Endodermal cell (in vitro differentiated cells): ENCODE data around the gene SON. TPM values are rescaled to one million over a fixed set of nuclear protein-coding genes. Genes with fewer than 3 reads are reported as not detected.

Experiments used
- DNase-seq: peaks from one replicate; pipeline ENCODE4 v3.0.0-alpha.2; 2017
- H3K27ac ChIP-seq: 2 replicates; pipeline ENCODE4 v1.5.1; 2013; ENCODE audit warnings: mild to moderate bottlenecking, low read depth, low read length, moderate library complexity
- H3K27me3 ChIP-seq: 2 replicates; pipeline ENCODE4 v1.6.1; 2013; ENCODE audit warnings: mild to moderate bottlenecking, low read length, moderate library complexity; ENCODE audit not compliant: insufficient read depth, control insufficient read depth, poor library complexity, severe bottlenecking
- H3K36me3 ChIP-seq: 2 replicates; pipeline ENCODE4 v1.7.0; 2013; ENCODE audit warnings: mild to moderate bottlenecking, low read length, moderate library complexity; ENCODE audit not compliant: control insufficient read depth, insufficient read depth
- H3K4me1 ChIP-seq: one replicate; pipeline ENCODE4 v1.7.0; 2013; ENCODE audit warnings: low read length; ENCODE audit not compliant: control insufficient read depth, insufficient read depth
- H3K4me3 ChIP-seq: 2 replicates; pipeline ENCODE4 v1.5.1; 2013; ENCODE audit warnings: mild to moderate bottlenecking, low read length, moderate library complexity
- H3K9ac ChIP-seq: 2 replicates; pipeline ENCODE4 v1.6.1; 2013; ENCODE audit warnings: mild to moderate bottlenecking, low read length, moderate library complexity; ENCODE audit not compliant: poor library complexity, severe bottlenecking; ENCODE audit errors: extremely low read depth
- H3K9me3 ChIP-seq: 2 replicates; pipeline ENCODE4 v1.6.1; 2013; ENCODE audit warnings: mild to moderate bottlenecking, low read length, moderate library complexity; ENCODE audit not compliant: control insufficient read depth
- H3K27ac Mint-ChIP-seq: 2 replicates; pipeline ENCODE4 v1.8.0; 2020; ENCODE audit warnings: mixed read lengths
- H3K27me3 Mint-ChIP-seq: 2 replicates; pipeline ENCODE4 v1.8.0; 2021; ENCODE audit warnings: mild to moderate bottlenecking, mixed read lengths; ENCODE audit not compliant: insufficient read depth
- H3K36me3 Mint-ChIP-seq: 2 replicates; pipeline ENCODE4 v1.8.0; 2020; ENCODE audit warnings: low read depth, mixed read lengths
- H3K4me1 Mint-ChIP-seq: 2 replicates; pipeline ENCODE4 v1.8.0; 2020; ENCODE audit warnings: mixed read lengths
- H3K4me3 Mint-ChIP-seq: 2 replicates; pipeline ENCODE4 v1.8.0; 2020; ENCODE audit warnings: mild to moderate bottlenecking, moderate library complexity, mixed read lengths
- H3K9me3 Mint-ChIP-seq: 2 replicates; pipeline ENCODE4 v1.8.0; 2020; ENCODE audit warnings: mild to moderate bottlenecking, mixed read lengths
- WGBS, 2 experiments: methylation state at CpG; one replicate each; pipeline versions ENCODE4 v1.1.5 to v1.1.7; 2013; ENCODE audit warnings: missing lambda C conversion rate in 2 of 2, mixed read lengths in 1 of 2; ENCODE audit not compliant: insufficient coverage in 1 of 2, insufficient read length in 1 of 2; 5-methylcytosine and 5-hydroxymethylcytosine counted together
- total RNA-seq, 2 donors: library from RNA; stranded (reverse); fragmentation: NEBNext Ultra II Directional in 1 of 2; extraction: Animal tissue kit (Norgen Biotek cat#: 25700) in 1 of 2; gene quantifications; 2 replicates in 1 of 2; 3 replicates in 1 of 2; pipeline ENCODE4 v1.2.1, GENCODE V29; 2021
- TF ChIP-seq, protein P1 (sequence below): fragments of 200-600 bp; sonication (generic); conservative IDR thresholded peaks from 2 replicates; pipeline ENCODE4 v1.5.0; 2021; ENCODE audit warnings: antibody characterized with exemption, mild to moderate bottlenecking

The SON gene
- total RNA-seq, 2 donors from 2014 or later: 283 to 337 TPM

DNA sequence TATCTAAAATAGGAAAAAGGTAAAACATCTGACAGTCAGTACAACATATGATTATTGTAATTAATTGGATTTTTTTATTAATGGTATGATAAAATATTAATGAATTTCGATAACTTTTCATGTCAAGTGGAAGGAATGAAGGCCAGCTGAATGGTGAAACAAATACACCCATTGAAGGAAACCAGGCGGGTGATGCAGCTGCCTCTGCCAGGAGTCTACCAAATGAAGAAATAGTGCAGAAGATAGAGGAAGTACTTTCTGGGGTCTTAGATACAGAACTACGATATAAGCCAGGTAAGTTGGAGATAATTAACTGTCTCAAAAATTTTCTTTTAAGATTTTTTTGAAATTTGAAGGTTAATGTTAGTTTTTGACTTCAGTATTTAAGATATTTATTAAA is 3.2 kb downstream of the SON start:
- H3K9ac ChIP-seq: no peak overlapping the region
- Mint-ChIP-seq H3K36me3 (peaks cover 46% of the 10 kb centered on the region), H3K27me3 (no peaks in the 10 kb centered on the region), H3K9me3 (no peaks in the 10 kb centered on the region), H3K4me3 (no peak overlapping the region), H3K4me1 (peaks cover 3% of the 10 kb centered on the region), H3K27ac (no peak overlapping the region)
- peaks cover 53% of the 10 kb centered on the region for H3K36me3 ChIP-seq
- H3K9me3 ChIP-seq: no peaks in the 10 kb centered on the region
- H3K4me3 ChIP-seq: peak overlapping the region; percentile 97
- no peaks in the 10 kb centered on the region for H3K27me3 ChIP-seq
- no peaks in the 10 kb centered on the region for H3K4me1 ChIP-seq
- WGBS, 2 experiments: 81 to 97% methylated on average over 3 of the region's 3 CpGs
- no peak overlapping the region for H3K27ac ChIP-seq
- TF ChIP-seq, protein P1, sequence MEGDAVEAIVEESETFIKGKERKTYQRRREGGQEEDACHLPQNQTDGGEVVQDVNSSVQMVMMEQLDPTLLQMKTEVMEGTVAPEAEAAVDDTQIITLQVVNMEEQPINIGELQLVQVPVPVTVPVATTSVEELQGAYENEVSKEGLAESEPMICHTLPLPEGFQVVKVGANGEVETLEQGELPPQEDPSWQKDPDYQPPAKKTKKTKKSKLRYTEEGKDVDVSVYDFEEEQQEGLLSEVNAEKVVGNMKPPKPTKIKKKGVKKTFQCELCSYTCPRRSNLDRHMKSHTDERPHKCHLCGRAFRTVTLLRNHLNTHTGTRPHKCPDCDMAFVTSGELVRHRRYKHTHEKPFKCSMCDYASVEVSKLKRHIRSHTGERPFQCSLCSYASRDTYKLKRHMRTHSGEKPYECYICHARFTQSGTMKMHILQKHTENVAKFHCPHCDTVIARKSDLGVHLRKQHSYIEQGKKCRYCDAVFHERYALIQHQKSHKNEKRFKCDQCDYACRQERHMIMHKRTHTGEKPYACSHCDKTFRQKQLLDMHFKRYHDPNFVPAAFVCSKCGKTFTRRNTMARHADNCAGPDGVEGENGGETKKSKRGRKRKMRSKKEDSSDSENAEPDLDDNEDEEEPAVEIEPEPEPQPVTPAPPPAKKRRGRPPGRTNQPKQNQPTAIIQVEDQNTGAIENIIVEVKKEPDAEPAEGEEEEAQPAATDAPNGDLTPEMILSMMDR: no peak
- DNase-seq: no peak

DNA sequence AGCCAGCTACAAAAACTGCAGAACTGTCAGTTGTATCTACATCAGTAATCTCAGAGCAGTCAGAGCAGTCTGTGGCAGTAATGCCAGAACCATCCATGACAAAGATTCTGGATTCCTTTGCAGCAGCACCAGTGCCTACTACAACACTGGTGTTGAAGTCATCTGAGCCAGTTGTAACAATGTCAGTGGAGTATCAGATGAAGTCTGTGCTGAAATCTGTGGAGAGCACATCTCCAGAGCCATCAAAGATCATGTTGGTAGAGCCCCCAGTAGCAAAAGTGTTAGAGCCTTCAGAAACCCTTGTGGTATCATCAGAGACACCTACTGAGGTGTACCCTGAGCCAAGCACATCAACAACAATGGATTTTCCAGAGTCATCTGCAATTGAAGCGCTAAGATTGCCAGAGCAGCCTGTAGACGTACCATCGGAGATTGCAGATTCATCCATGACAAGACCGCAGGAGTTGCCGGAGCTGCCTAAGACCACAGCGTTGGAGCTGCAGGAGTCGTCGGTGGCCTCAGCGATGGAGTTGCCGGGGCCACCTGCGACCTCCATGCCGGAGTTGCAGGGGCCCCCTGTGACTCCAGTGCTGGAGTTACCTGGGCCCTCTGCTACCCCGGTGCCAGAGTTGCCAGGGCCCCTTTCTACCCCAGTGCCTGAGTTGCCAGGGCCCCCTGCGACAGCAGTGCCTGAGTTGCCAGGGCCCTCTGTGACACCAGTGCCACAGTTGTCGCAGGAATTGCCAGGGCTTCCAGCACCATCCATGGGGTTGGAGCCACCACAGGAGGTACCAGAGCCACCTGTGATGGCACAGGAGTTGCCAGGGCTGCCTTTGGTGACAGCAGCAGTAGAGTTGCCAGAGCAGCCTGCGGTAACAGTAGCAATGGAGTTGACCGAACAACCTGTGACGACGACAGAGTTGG is 7.3 kb downstream of the SON start:
- Histone ChIP-seq H3K4me1 (no peaks in the 10 kb centered on the region), H3K9ac (no peak overlapping the region), H3K27me3 (no peaks in the 10 kb centered on the region), H3K27ac (no peak overlapping the region), H3K9me3 (no peaks in the 10 kb centered on the region), H3K4me3 (no peak overlapping the region), H3K36me3 (peaks cover 91% of the 10 kb centered on the region)
- Mint-ChIP-seq H3K36me3 (peaks cover 81% of the 10 kb centered on the region), H3K9me3 (no peaks in the 10 kb centered on the region), H3K4me3 (no peak overlapping the region), H3K4me1 (peaks cover 9% of the 10 kb centered on the region), H3K27me3 (no peaks in the 10 kb centered on the region), H3K27ac (no peak overlapping the region)
- TF ChIP-seq, protein P1: no peak
- 94 to 96% methylated on average over 17 to 19 of the region's 19 CpGs for WGBS, 2 experiments
- no peak for DNase-seq

DNA sequence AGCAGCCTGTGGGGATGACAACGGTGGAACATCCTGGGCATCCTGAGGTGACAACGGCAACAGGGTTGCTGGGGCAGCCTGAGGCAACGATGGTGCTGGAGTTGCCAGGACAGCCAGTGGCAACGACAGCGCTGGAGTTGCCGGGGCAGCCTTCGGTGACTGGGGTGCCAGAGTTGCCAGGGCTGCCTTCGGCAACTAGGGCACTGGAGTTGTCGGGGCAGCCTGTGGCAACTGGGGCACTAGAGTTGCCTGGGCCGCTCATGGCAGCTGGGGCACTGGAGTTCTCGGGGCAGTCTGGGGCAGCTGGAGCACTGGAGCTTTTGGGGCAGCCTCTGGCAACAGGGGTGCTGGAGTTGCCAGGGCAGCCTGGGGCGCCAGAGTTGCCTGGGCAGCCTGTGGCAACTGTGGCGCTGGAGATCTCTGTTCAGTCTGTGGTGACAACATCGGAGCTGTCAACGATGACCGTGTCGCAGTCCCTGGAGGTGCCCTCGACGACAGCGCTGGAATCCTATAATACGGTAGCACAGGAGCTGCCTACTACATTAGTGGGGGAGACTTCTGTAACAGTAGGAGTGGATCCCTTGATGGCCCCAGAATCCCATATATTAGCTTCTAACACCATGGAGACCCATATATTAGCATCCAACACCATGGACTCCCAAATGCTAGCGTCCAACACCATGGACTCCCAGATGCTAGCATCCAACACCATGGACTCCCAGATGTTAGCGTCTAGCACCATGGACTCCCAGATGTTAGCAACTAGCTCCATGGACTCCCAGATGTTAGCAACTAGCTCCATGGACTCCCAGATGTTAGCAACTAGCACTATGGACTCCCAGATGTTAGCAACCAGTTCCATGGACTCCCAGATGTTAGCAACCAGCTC is 8.2 kb downstream of the SON start:
- H3K9me3 ChIP-seq: no peaks in the 10 kb centered on the region
- H3K27me3 ChIP-seq: no peaks in the 10 kb centered on the region
- H3K4me3 ChIP-seq: no peak overlapping the region
- Mint-ChIP-seq H3K36me3 (peaks cover 88% of the 10 kb centered on the region), H3K9me3 (no peaks in the 10 kb centered on the region), H3K27me3 (no peaks in the 10 kb centered on the region), H3K4me1 (peaks cover 6% of the 10 kb centered on the region), H3K4me3 (no peak overlapping the region), H3K27ac (no peak overlapping the region)
- no peak overlapping the region for H3K27ac ChIP-seq
- peaks cover 97% of the 10 kb centered on the region for H3K36me3 ChIP-seq
- no peaks in the 10 kb centered on the region for H3K4me1 ChIP-seq
- TF ChIP-seq, protein P1: no peak
- 97% methylated on average over 19 to 23 of the region's 23 CpGs for WGBS, 2 experiments
- DNase-seq: no peak
- H3K9ac ChIP-seq: no peak overlapping the region
